Measurements from ENCODE around the gene ZNF775.

GRCh38 chr7:150396426-150396825 lies 17.3 kb downstream of the ZNF775 start:
- TF ChIP-seq, protein P1, sequence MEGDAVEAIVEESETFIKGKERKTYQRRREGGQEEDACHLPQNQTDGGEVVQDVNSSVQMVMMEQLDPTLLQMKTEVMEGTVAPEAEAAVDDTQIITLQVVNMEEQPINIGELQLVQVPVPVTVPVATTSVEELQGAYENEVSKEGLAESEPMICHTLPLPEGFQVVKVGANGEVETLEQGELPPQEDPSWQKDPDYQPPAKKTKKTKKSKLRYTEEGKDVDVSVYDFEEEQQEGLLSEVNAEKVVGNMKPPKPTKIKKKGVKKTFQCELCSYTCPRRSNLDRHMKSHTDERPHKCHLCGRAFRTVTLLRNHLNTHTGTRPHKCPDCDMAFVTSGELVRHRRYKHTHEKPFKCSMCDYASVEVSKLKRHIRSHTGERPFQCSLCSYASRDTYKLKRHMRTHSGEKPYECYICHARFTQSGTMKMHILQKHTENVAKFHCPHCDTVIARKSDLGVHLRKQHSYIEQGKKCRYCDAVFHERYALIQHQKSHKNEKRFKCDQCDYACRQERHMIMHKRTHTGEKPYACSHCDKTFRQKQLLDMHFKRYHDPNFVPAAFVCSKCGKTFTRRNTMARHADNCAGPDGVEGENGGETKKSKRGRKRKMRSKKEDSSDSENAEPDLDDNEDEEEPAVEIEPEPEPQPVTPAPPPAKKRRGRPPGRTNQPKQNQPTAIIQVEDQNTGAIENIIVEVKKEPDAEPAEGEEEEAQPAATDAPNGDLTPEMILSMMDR (IDR thresholded peaks at IDR 0.05; ENCODE audit: low read depth, low read length, poor library complexity, severe bottlenecking) = no peak
- TF ChIP-seq EZH2phosphoT487 (IDR thresholded peaks at IDR 0.05; ENCODE audit: borderline replicate concordance, low read length) = no peak

Measured in DOHH2 (cell line).